ENCODE results near the gene TSPAN10.

DNA sequence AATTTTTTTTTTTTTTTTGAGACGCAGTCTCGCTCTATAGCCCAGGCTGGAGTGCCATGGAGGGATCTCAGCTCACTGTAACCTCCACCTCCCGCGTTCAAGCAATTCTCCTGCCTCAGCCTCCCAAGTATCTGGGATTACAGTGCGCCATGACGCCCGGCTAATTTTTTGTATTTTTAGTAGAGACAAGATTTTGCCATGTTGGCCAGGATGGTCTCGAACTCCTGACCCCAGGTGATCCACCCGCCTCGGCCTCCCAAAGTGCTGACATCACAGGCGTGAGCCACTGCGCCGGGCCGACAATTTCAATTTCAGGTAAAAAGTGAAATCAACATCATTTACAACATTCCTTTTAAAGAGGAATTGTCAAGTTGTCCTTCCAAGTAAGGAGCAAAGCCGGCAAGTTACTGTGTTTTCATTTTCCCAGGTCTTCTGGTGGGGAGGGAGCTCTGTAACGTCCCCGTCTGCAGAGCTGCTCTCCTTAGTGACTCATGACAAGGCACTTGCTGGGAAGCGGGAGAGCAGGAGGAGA is 957 bp upstream of the TSPAN10 start:
- no peak for TF ChIP-seq REST (IDR thresholded peaks at IDR 0.05; ENCODE audit: low read depth)
- TF ChIP-seq TEAD4 (IDR thresholded peaks at IDR 0.05): no peak
- no peak for TF ChIP-seq EP300 (IDR thresholded peaks at IDR 0.05; ENCODE audit: borderline replicate concordance)
- TF ChIP-seq NFIC (IDR thresholded peaks at IDR 0.05): no peak
- TF ChIP-seq RAD21 (IDR thresholded peaks at IDR 0.05; ENCODE audit: low read depth): no peak
- TF ChIP-seq, protein P1, sequence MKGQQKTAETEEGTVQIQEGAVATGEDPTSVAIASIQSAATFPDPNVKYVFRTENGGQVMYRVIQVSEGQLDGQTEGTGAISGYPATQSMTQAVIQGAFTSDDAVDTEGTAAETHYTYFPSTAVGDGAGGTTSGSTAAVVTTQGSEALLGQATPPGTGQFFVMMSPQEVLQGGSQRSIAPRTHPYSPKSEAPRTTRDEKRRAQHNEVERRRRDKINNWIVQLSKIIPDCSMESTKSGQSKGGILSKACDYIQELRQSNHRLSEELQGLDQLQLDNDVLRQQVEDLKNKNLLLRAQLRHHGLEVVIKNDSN (IDR thresholded peaks at IDR 0.05): no peak
- no peak for TF ChIP-seq MAX (IDR thresholded peaks at IDR 0.05)
- TF ChIP-seq CREB1 (IDR thresholded peaks at IDR 0.05; ENCODE audit: low read depth): no peak
- no peak for TF ChIP-seq CEBPB (IDR thresholded peaks at IDR 0.05)
- no peak for TF ChIP-seq EGR1 (IDR thresholded peaks at IDR 0.05)
- no peak for TF ChIP-seq TAF1 (IDR thresholded peaks at IDR 0.05; ENCODE audit: low read depth)
- TF ChIP-seq YY1 (IDR thresholded peaks at IDR 0.05; ENCODE audit: low read depth): no peak
- TF ChIP-seq FOXM1 (IDR thresholded peaks at IDR 0.05; ENCODE audit: borderline replicate concordance, low read depth): no peak
